Hematopoietic multipotent progenitor cell treated with erythropoietin and hydrocortisone succinate and interleukin-3 and kit ligand, for 6 days (in vitro differentiated cells): ENCODE data around the gene DCP1B.
"Not testable (repeated sequence)": the region's sequence is repeated elsewhere in the genome, so short reads cannot be mapped to it uniquely, and the experiment has no call there.

Experiments used
- DNase-seq: peaks from one replicate; pipeline ENCODE4 v3.0.0-alpha.2; 2015

DCP1B gene

GRCh38 chr12:1974812-1975211 lies 29.4 kb downstream of the DCP1B start:
- no peak for DNase-seq

- DNase-seq = no peak
Measured at GRCh38 chr12:1972856-1973317, 31.4 kb downstream of the DCP1B start.

- no peak for DNase-seq
Measured at GRCh38 chr12:1972260-1972659, 32.0 kb downstream of the DCP1B start.

- no peak for DNase-seq
Measured at GRCh38 chr12:1970331-1970900, 33.8 kb downstream of the DCP1B start.

- DNase-seq = no peak
Measured at GRCh38 chr12:1966561-1967226, 37.6 kb downstream of the DCP1B start.

GRCh38 chr12:1965916-1966315 lies 38.3 kb downstream of the DCP1B start:
- no peak for DNase-seq

GRCh38 chr12:1962051-1963020 lies 41.9 kb downstream of the DCP1B start:
- peak; percentile 43 for DNase-seq

GRCh38 chr12:1956716-1957115 lies 47.5 kb downstream of the DCP1B start:
- no peak for DNase-seq

GRCh38 chr12:1949771-1950470 lies 54.3 kb downstream of the DCP1B start:
- DNase-seq = peak; percentile 27

- no peak for DNase-seq
Measured at GRCh38 chr12:1948883-1949282, 55.4 kb downstream of the DCP1B start.

- DNase-seq = no peak
Measured at GRCh38 chr12:1947081-1947480, 57.2 kb downstream of the DCP1B start.

- no peak for DNase-seq
Measured at GRCh38 chr12:1946296-1946695, 58.0 kb downstream of the DCP1B start.

GRCh38 chr12:1945502-1945901 lies 58.8 kb downstream of the DCP1B start:
- DNase-seq = not testable (repeated sequence)

GRCh38 chr12:1939801-1940607 lies 64.3 kb downstream of the DCP1B start:
- peak; percentile 89 for DNase-seq

- no peak for DNase-seq
Measured at GRCh38 chr12:1939331-1939730, 64.9 kb downstream of the DCP1B start.

GRCh38 chr12:1937481-1938224 lies 66.6 kb downstream of the DCP1B start:
- DNase-seq = no peak

- peak; percentile 72 for DNase-seq
Measured at GRCh38 chr12:1936406-1937320, 67.6 kb downstream of the DCP1B start.

- DNase-seq = no peak
Measured at GRCh38 chr12:1935700-1936378, 68.4 kb downstream of the DCP1B start.

GRCh38 chr12:1935242-1935641 lies 69.0 kb downstream of the DCP1B start:
- DNase-seq = no peak

- DNase-seq = no peak
Measured at GRCh38 chr12:1934831-1935230, 69.4 kb downstream of the DCP1B start.
